ENCODE data around the gene INSL6. TPM values are rescaled to one million over a fixed set of nuclear protein-coding genes. Genes with fewer than 3 reads are reported as not detected.

Gene INSL6
- total RNA-seq, 1 experiment from 2014 or later = not detected

- TF ChIP-seq ZNF532 (CRISPR knock-in tag; IDR thresholded peaks at IDR 0.05; ENCODE audit: borderline replicate concordance) (no peak), ELF4 (CRISPR knock-in tag; IDR thresholded peaks at IDR 0.05; ENCODE audit: low read depth) (no peak), NFYB (CRISPR knock-in tag; conservative IDR thresholded peaks at IDR 0.05; ENCODE audit: low read depth) (no peak), FOXK1 (CRISPR knock-in tag; IDR thresholded peaks at IDR 0.05) (no peak), HMGA2 (CRISPR knock-in tag; IDR thresholded peaks at IDR 0.05) (no peak), ZNF425 (CRISPR knock-in tag; conservative IDR thresholded peaks at IDR 0.05) (no peak), GTF2I (CRISPR knock-in tag; conservative IDR thresholded peaks at IDR 0.05) (no peak), USF1 (CRISPR knock-in tag; IDR thresholded peaks at IDR 0.05) (no peak), CREB1 (CRISPR knock-in tag; IDR thresholded peaks at IDR 0.05) (no peak), MYBL2 (CRISPR knock-in tag; IDR thresholded peaks at IDR 0.05) (no peak), KAT7 (CRISPR knock-in tag; IDR thresholded peaks at IDR 0.05; ENCODE audit: borderline replicate concordance) (no peak), EMX1 (CRISPR knock-in tag; IDR thresholded peaks at IDR 0.05) (no peak), ZNF512 (CRISPR knock-in tag; IDR thresholded peaks at IDR 0.05; ENCODE audit: borderline replicate concordance) (no peak), ZNF671 (CRISPR knock-in tag; IDR thresholded peaks at IDR 0.05) (no peak), ZNF232 (CRISPR knock-in tag; IDR thresholded peaks at IDR 0.05) (no peak), ZMAT4 (CRISPR knock-in tag; IDR thresholded peaks at IDR 0.05) (no peak)
Measured at GRCh38 chr9:5146241-5146640, 39.2 kb downstream of the INSL6 start (continued).

- no peak for ATAC-seq
- H3K27me3 Mint-ChIP-seq (ENCODE audit: low read depth) = no peaks in the 10 kb centered on the region; the same call in 1 of the 2 replicates
- H3K36me3 Mint-ChIP-seq = peaks cover 6% of the 10 kb centered on the region
- DNase-seq (ENCODE audit: low spot score) = no peak
- H3K4me3 Mint-ChIP-seq = no peak overlapping the region
- ChIA-PET CTCF (interaction anchor here (0.6 kb wide), 1 partner anchor 355 kb away, joined by 4 read pairs; no protein-coding TSS in a partner anchor), POLR2A (no interaction called here)
- no peak overlapping the region for H3K27ac Mint-ChIP-seq
- no peaks in the 10 kb centered on the region for H3K4me1 Mint-ChIP-seq
- peaks cover 20% of the 10 kb centered on the region for H3K9me3 Mint-ChIP-seq
- TF ChIP-seq CREM (CRISPR knock-in tag; IDR thresholded peaks at IDR 0.05) (no peak), E2F5 (CRISPR knock-in tag; IDR thresholded peaks at IDR 0.05) (no peak), ATF3 (CRISPR knock-in tag; conservative IDR thresholded peaks at IDR 0.05) (no peak), PRRX2 (CRISPR knock-in tag; IDR thresholded peaks at IDR 0.05) (no peak), FOXP1 (CRISPR knock-in tag; IDR thresholded peaks at IDR 0.05; ENCODE audit: borderline replicate concordance) (no peak), ZNF396 (CRISPR knock-in tag; IDR thresholded peaks at IDR 0.05; ENCODE audit: borderline replicate concordance) (no peak), GTF2I (CRISPR knock-in tag; conservative IDR thresholded peaks at IDR 0.05) (no peak), TEAD1 (CRISPR knock-in tag; IDR thresholded peaks at IDR 0.05) (no peak), USF2 (CRISPR knock-in tag; IDR thresholded peaks at IDR 0.05) (no peak)
Measured at GRCh38 chr9:5144217-5144616, 41.2 kb downstream of the INSL6 start.

All from WTC11 (cell line).